ENCODE results near the gene PPP6R3.
"Not testable (repeated sequence)": the region's sequence is repeated elsewhere in the genome, so short reads cannot be mapped to it uniquely, and the experiment has no call there.

Gene PPP6R3

GRCh38 chr11:68621826-68622225, 161.3 kb downstream of the PPP6R3 start:
- TF ChIP-seq CTCF (IDR thresholded peaks at IDR 0.05; ENCODE audit: low read depth, low read length, missing control alignments) = no peak
- Histone ChIP-seq H3K27me3 (replicated peaks) (no peaks in the 10 kb centered on the region), H3K36me3 (replicated peaks) (no peaks in the 10 kb centered on the region), H3K27ac (no peak overlapping the region), H3K4me3 (ENCODE audit: low read depth, low read length) (no peak overlapping the region)
- in situ Hi-C loops (cut with HindIII; ENCODE audit: low pct_ligation_motif_present, low sequenced_read_pairs) = no loop called here
- no peak for DNase-seq

GRCh38 chr11:68623706-68624105, 163.2 kb downstream of the PPP6R3 start:
- H3K27me3 ChIP-seq (replicated peaks); H3K36me3 ChIP-seq (replicated peaks); DNase-seq; in situ Hi-C loops (cut with HindIII; ENCODE audit: low pct_ligation_motif_present, low sequenced_read_pairs); H3K4me3 ChIP-seq (ENCODE audit: low read depth, low read length); H3K27ac ChIP-seq: not testable (repeated sequence)

GRCh38 chr11:68625069-68625468, 164.5 kb downstream of the PPP6R3 start:
- in situ Hi-C loops (cut with HindIII; ENCODE audit: low pct_ligation_motif_present, low sequenced_read_pairs) = loop anchor here (25.0 kb wide), 1 partner anchor 237 kb away; no protein-coding TSS in a partner anchor
- not testable (repeated sequence) for H3K27ac ChIP-seq; H3K36me3 ChIP-seq (replicated peaks); DNase-seq; H3K27me3 ChIP-seq (replicated peaks); H3K4me3 ChIP-seq (ENCODE audit: low read depth, low read length)

- H3K36me3 ChIP-seq (replicated peaks); H3K27ac ChIP-seq; DNase-seq; H3K4me3 ChIP-seq (ENCODE audit: low read depth, low read length); H3K27me3 ChIP-seq (replicated peaks): not testable (repeated sequence)
- in situ Hi-C loops (cut with HindIII; ENCODE audit: low pct_ligation_motif_present, low sequenced_read_pairs) = loop anchor here (25.0 kb wide), 1 partner anchor 236 kb away; no protein-coding TSS in a partner anchor
These were observed 165.7 kb downstream of the PPP6R3 start for GRCh38 chr11:68626236-68626635.

GRCh38 chr11:68628837-68629236, 168.3 kb downstream of the PPP6R3 start:
- H3K36me3 ChIP-seq (replicated peaks); H3K27me3 ChIP-seq (replicated peaks); H3K27ac ChIP-seq; DNase-seq; H3K4me3 ChIP-seq (ENCODE audit: low read depth, low read length): not testable (repeated sequence)
- in situ Hi-C loops (cut with HindIII; ENCODE audit: low pct_ligation_motif_present, low sequenced_read_pairs) = loop anchor here (25.0 kb wide), 1 partner anchor 233 kb away; no protein-coding TSS in a partner anchor

- not testable (repeated sequence) for H3K4me3 ChIP-seq (ENCODE audit: low read depth, low read length); DNase-seq; H3K27ac ChIP-seq; H3K36me3 ChIP-seq (replicated peaks); H3K27me3 ChIP-seq (replicated peaks)
- in situ Hi-C loops (cut with HindIII; ENCODE audit: low pct_ligation_motif_present, low sequenced_read_pairs) = loop anchor here (25.0 kb wide), 1 partner anchor 230 kb away; no protein-coding TSS in a partner anchor
These were observed 171.8 kb downstream of the PPP6R3 start for GRCh38 chr11:68632375-68632774.

GRCh38 chr11:68632802-68633201, 172.2 kb downstream of the PPP6R3 start:
- in situ Hi-C loops (cut with HindIII; ENCODE audit: low pct_ligation_motif_present, low sequenced_read_pairs) = loop anchor here (25.0 kb wide), 1 partner anchor 229 kb away; no protein-coding TSS in a partner anchor
- H3K4me3 ChIP-seq (ENCODE audit: low read depth, low read length) = no peak overlapping the region
- H3K27ac ChIP-seq = no peak overlapping the region
- peaks cover 5% of the 10 kb centered on the region for H3K27me3 ChIP-seq (replicated peaks)
- TF ChIP-seq CTCF (IDR thresholded peaks at IDR 0.05; ENCODE audit: low read depth, low read length, missing control alignments) = peak; percentile 87
- peak; percentile 61 for DNase-seq
- H3K36me3 ChIP-seq (replicated peaks) = no peaks in the 10 kb centered on the region

GRCh38 chr11:68634606-68635005, 174.1 kb downstream of the PPP6R3 start:
- DNase-seq; H3K27me3 ChIP-seq (replicated peaks); H3K36me3 ChIP-seq (replicated peaks); H3K4me3 ChIP-seq (ENCODE audit: low read depth, low read length); H3K27ac ChIP-seq: not testable (repeated sequence)
- in situ Hi-C loops (cut with HindIII; ENCODE audit: low pct_ligation_motif_present, low sequenced_read_pairs) = loop anchor here (25.0 kb wide), 1 partner anchor 228 kb away; no protein-coding TSS in a partner anchor

GRCh38 chr11:68635172-68635571, 174.6 kb downstream of the PPP6R3 start:
- DNase-seq; H3K27me3 ChIP-seq (replicated peaks); H3K36me3 ChIP-seq (replicated peaks); H3K4me3 ChIP-seq (ENCODE audit: low read depth, low read length); H3K27ac ChIP-seq: not testable (repeated sequence)
- in situ Hi-C loops (cut with HindIII; ENCODE audit: low pct_ligation_motif_present, low sequenced_read_pairs) = loop anchor here (25.0 kb wide), 1 partner anchor 227 kb away; no protein-coding TSS in a partner anchor

GRCh38 chr11:68635883-68636282, 175.3 kb downstream of the PPP6R3 start:
- not testable (repeated sequence) for DNase-seq; H3K27ac ChIP-seq; H3K36me3 ChIP-seq (replicated peaks); H3K4me3 ChIP-seq (ENCODE audit: low read depth, low read length); H3K27me3 ChIP-seq (replicated peaks)
- in situ Hi-C loops (cut with HindIII; ENCODE audit: low pct_ligation_motif_present, low sequenced_read_pairs) = loop anchor here (25.0 kb wide), 1 partner anchor 226 kb away; no protein-coding TSS in a partner anchor

GRCh38 chr11:68639322-68639721, 178.8 kb downstream of the PPP6R3 start:
- not testable (repeated sequence) for H3K4me3 ChIP-seq (ENCODE audit: low read depth, low read length); H3K36me3 ChIP-seq (replicated peaks); H3K27ac ChIP-seq; DNase-seq
- in situ Hi-C loops (cut with HindIII; ENCODE audit: low pct_ligation_motif_present, low sequenced_read_pairs) = loop anchor here (25.0 kb wide), 1 partner anchor 223 kb away; no protein-coding TSS in a partner anchor
- peaks cover 11% of the 10 kb centered on the region for H3K27me3 ChIP-seq (replicated peaks)
